ENCODE results near the gene TPRN. TPM values are rescaled to one million over a fixed set of nuclear protein-coding genes. Genes with fewer than 3 reads are reported as not detected.

Gene TPRN
- total RNA-seq, 4 donors from 2014 or later = 13.0 to 34.2 (median 15.8) TPM

GRCh38 chr9:137150617-137151457 is 49.7 kb downstream of the TPRN start:
- no peak overlapping the region for H3K27ac ChIP-seq
- H3K27me3 ChIP-seq = peaks cover 0 to 54% (median 0%) of the 10 kb centered on the region in 4 donors
- H3K36me3 ChIP-seq = no peaks in the 10 kb centered on the region
- intact Hi-C loops (cut with DNase I) = no loop called here
- TF ChIP-seq CTCF (IDR thresholded peaks at IDR 0.05) (no peak), POLR2A (IDR thresholded peaks at IDR 0.05) (no peak)
- H3K4me1 ChIP-seq = no peaks in the 10 kb centered on the region
- DNase-seq = no peak
- H3K4me3 ChIP-seq = no peak overlapping the region
- peaks cover 0 to 8% (median 0%) of the 10 kb centered on the region in 3 donors for H3K9me3 ChIP-seq
- WGBS, 2 donors = 37 to 39% methylated on average over 6 to 21 of the region's 34 CpGs

GRCh38 chr9:137149942-137150616 is 50.5 kb downstream of the TPRN start:
- no peaks in the 10 kb centered on the region for H3K4me1 ChIP-seq
- 50% methylated on average over 3 to 17 of the region's 20 CpGs for WGBS, 2 donors
- DNase-seq = no peak
- H3K9me3 ChIP-seq = peaks cover 0 to 8% (median 0%) of the 10 kb centered on the region in 3 donors
- no peak overlapping the region for H3K27ac ChIP-seq
- intact Hi-C loops (cut with DNase I) = no loop called here
- no peak for TF ChIP-seq CTCF (IDR thresholded peaks at IDR 0.05)
- TF ChIP-seq POLR2A (IDR thresholded peaks at IDR 0.05) = no peak
- no peaks in the 10 kb centered on the region for H3K36me3 ChIP-seq
- H3K4me3 ChIP-seq = no peak overlapping the region
- peaks cover 0 to 53% (median 0%) of the 10 kb centered on the region in 4 donors for H3K27me3 ChIP-seq

GRCh38 chr9:137149363-137149762 is 51.2 kb downstream of the TPRN start:
- Histone ChIP-seq H3K27me3 (peaks cover 0 to 48% (median 0%) of the 10 kb centered on the region in 4 donors), H3K9me3 (peaks cover 0 to 8% (median 0%) of the 10 kb centered on the region in 3 donors), H3K4me3 (no peak overlapping the region), H3K36me3 (no peaks in the 10 kb centered on the region), H3K4me1 (no peaks in the 10 kb centered on the region), H3K27ac (no peak overlapping the region)
- no peak for DNase-seq
- intact Hi-C loops (cut with DNase I) = no loop called here
- WGBS, 2 donors = 73 to 77% methylated on average over 4 of the region's 5 CpGs
- TF ChIP-seq CTCF (IDR thresholded peaks at IDR 0.05) = no peak
- TF ChIP-seq POLR2A (IDR thresholded peaks at IDR 0.05) = no peak

- no peak for TF ChIP-seq POLR2A (IDR thresholded peaks at IDR 0.05)
- no peak for TF ChIP-seq CTCF (IDR thresholded peaks at IDR 0.05)
- peaks cover 0 to 8% (median 0%) of the 10 kb centered on the region in 3 donors for H3K9me3 ChIP-seq
- WGBS, 2 donors = 76 to 84% methylated on average over 7 to 12 of the region's 19 CpGs
- H3K27ac ChIP-seq = no peak overlapping the region
- intact Hi-C loops (cut with DNase I) = no loop called here
- H3K4me3 ChIP-seq = no peak overlapping the region
- no peaks in the 10 kb centered on the region for H3K4me1 ChIP-seq
- peaks cover 0 to 55% (median 0%) of the 10 kb centered on the region in 4 donors for H3K27me3 ChIP-seq
- no peak for DNase-seq
- H3K36me3 ChIP-seq = no peaks in the 10 kb centered on the region
Observed at GRCh38 chr9:137148661-137149060, 51.9 kb downstream of the TPRN start.

GRCh38 chr9:137148242-137148641 is 52.3 kb downstream of the TPRN start:
- WGBS, 2 donors = 52% methylated on average over 4 of the region's 27 CpGs; no CpG with 5 or more reads in 1 of the 2 donors
- H3K36me3 ChIP-seq = no peaks in the 10 kb centered on the region
- H3K27ac ChIP-seq = no peak overlapping the region
- no peak overlapping the region for H3K4me3 ChIP-seq
- DNase-seq = no peak
- TF ChIP-seq CTCF (IDR thresholded peaks at IDR 0.05) = no peak
- TF ChIP-seq POLR2A (IDR thresholded peaks at IDR 0.05) = no peak
- H3K27me3 ChIP-seq = peaks cover 0 to 59% (median 0%) of the 10 kb centered on the region in 4 donors
- no peaks in the 10 kb centered on the region for H3K4me1 ChIP-seq
- peaks cover 0 to 8% (median 0%) of the 10 kb centered on the region in 3 donors for H3K9me3 ChIP-seq
- intact Hi-C loops (cut with DNase I) = no loop called here

Data from esophagus squamous epithelium (tissue), 5 donors.